Naive B cell (primary cell): ENCODE data around the gene RAP2B. TPM values are rescaled to one million over a fixed set of nuclear protein-coding genes. Genes with fewer than 3 reads are reported as not detected.
"Not testable (repeated sequence)": the region's sequence is repeated elsewhere in the genome, so short reads cannot be mapped to it uniquely, and the experiment has no call there.

ENCODE experiments used
- ATAC-seq, 2 donors: fragments of 150-1000 bp; cut with Tn5 transposase; 2 replicates each; pipeline ENCODE4 v1.10.0; 2021; ENCODE audit warnings: low read depth in 2 of 2, mild to moderate bottlenecking in 2 of 2, moderate library complexity in 2 of 2
- DNase-seq: peaks from one replicate; pipeline ENCODE4 v3.0.0; 2022
- H3K27ac Mint-ChIP-seq, 6 donors: one replicate each; pipeline ENCODE4 v1.8.0; 2020 to 2022; ENCODE audit warnings: mild to moderate bottlenecking in 6 of 6, mixed read lengths in 6 of 6, moderate library complexity in 5 of 6, inconsistent platforms in 2 of 6
- H3K27me3 Mint-ChIP-seq, 3 donors: one replicate each; pipeline ENCODE4 v1.8.0; 2021 to 2022; ENCODE audit warnings: mixed read lengths in 3 of 3, mild to moderate bottlenecking in 1 of 3
- H3K36me3 Mint-ChIP-seq, 2 donors: one replicate each; pipeline ENCODE4 v1.8.0; 2020 to 2022; ENCODE audit warnings: mixed read lengths in 2 of 2, inconsistent platforms in 1 of 2, mild to moderate bottlenecking in 1 of 2
- H3K4me1 Mint-ChIP-seq, 3 donors: one replicate each; pipeline ENCODE4 v1.8.0; 2020 to 2022; ENCODE audit warnings: mixed read lengths in 3 of 3, inconsistent platforms in 1 of 3, mild to moderate bottlenecking in 1 of 3, moderate library complexity in 1 of 3
- H3K4me3 Mint-ChIP-seq, 8 donors: one replicate each; pipeline ENCODE4 v1.8.0; 2020 to 2022; ENCODE audit warnings: mild to moderate bottlenecking in 8 of 8, mixed read lengths in 8 of 8, moderate library complexity in 8 of 8, inconsistent platforms in 2 of 8
- H3K9me3 Mint-ChIP-seq, 7 donors: one replicate each; pipeline ENCODE4 v1.8.0; 2020 to 2022; ENCODE audit warnings: mixed read lengths in 7 of 7, mild to moderate bottlenecking in 5 of 7, inconsistent platforms in 2 of 7, moderate library complexity in 1 of 7
- polyA plus RNA-seq, 6 donors: library from polyadenylated mRNA; unstranded; fragments of 300-500 nt; fragmentation: Illumina TruSeq; gene quantifications; one replicate each; pipeline ENCODE4 v1.2.3, GENCODE V29; 2021; ENCODE audit warnings: low read depth in 6 of 6

Gene RAP2B
- polyA plus RNA-seq, 6 donors from 2014 or later, result 5.4 to 9.3 (median 7.5) TPM

GRCh38 chr3:153145454-153145853 lies 16.6 kb upstream of the RAP2B start:
- Mint-ChIP-seq H3K27me3 (peaks cover 0 to 4% (median 0%) of the 10 kb centered on the region in 3 donors), H3K4me3 (no peak overlapping the region), H3K9me3 (peaks cover 1 to 7% (median 3%) of the 10 kb centered on the region in 7 donors), H3K4me1 (no peaks in the 10 kb centered on the region), H3K36me3 (no peaks in the 10 kb centered on the region), H3K27ac (no peak overlapping the region)
- no peak for DNase-seq
- ATAC-seq, result no peak

GRCh38 chr3:153146191-153147053 lies 15.6 kb upstream of the RAP2B start:
- no peak overlapping the region for H3K4me3 Mint-ChIP-seq
- no peak overlapping the region for H3K27ac Mint-ChIP-seq
- H3K9me3 Mint-ChIP-seq, result peaks cover 1 to 7% (median 3%) of the 10 kb centered on the region in 7 donors
- ATAC-seq, result no peak
- no peaks in the 10 kb centered on the region for H3K36me3 Mint-ChIP-seq
- no peak for DNase-seq
- peaks cover 0 to 3% (median 0%) of the 10 kb centered on the region in 3 donors for H3K27me3 Mint-ChIP-seq
- no peaks in the 10 kb centered on the region for H3K4me1 Mint-ChIP-seq

- ATAC-seq (no peak), DNase-seq (no peak)
- Mint-ChIP-seq H3K36me3 (no peaks in the 10 kb centered on the region), H3K9me3 (peaks cover 1 to 7% (median 4%) of the 10 kb centered on the region in 7 donors), H3K27ac (no peak overlapping the region), H3K27me3 (no peaks in the 10 kb centered on the region), H3K4me3 (peak overlapping the region in 1 of 8 donors; percentile 13), H3K4me1 (no peaks in the 10 kb centered on the region)
These were observed 11.0 kb upstream of the RAP2B start for GRCh38 chr3:153150991-153151390.

- not testable (repeated sequence) for ATAC-seq, H3K9me3 Mint-ChIP-seq, DNase-seq, H3K27ac Mint-ChIP-seq, H3K27me3 Mint-ChIP-seq, H3K36me3 Mint-ChIP-seq
- peak overlapping the region in 1 of 8 donors; percentile 42 for H3K4me3 Mint-ChIP-seq
- H3K4me1 Mint-ChIP-seq, result peaks cover 5 to 11% (median 6%) of the 10 kb centered on the region in 3 donors
These were observed 6.2 kb upstream of the RAP2B start for GRCh38 chr3:153155786-153156185.

GRCh38 chr3:153158189-153158588 lies 3.8 kb upstream of the RAP2B start:
- DNase-seq, result no peak
- ATAC-seq, result no peak
- Mint-ChIP-seq H3K27ac (no peak overlapping the region), H3K9me3 (peaks cover 0 to 3% (median 0%) of the 10 kb centered on the region in 7 donors), H3K36me3 (no peaks in the 10 kb centered on the region), H3K4me3 (peak overlapping the region in 1 of 8 donors; percentile 64), H3K27me3 (no peaks in the 10 kb centered on the region), H3K4me1 (peaks cover 9 to 19% (median 13%) of the 10 kb centered on the region in 3 donors)

- no peak for ATAC-seq
- H3K4me3 Mint-ChIP-seq, result peak overlapping the region in 7 of 8 donors; percentile 96 to 100 (median 100)
- peaks cover 19 to 28% (median 22%) of the 10 kb centered on the region in 3 donors for H3K4me1 Mint-ChIP-seq
- H3K27ac Mint-ChIP-seq, result peak overlapping the region in 2 of 6 donors; percentile 42 to 96
- no peak for DNase-seq
- H3K27me3 Mint-ChIP-seq, result no peaks in the 10 kb centered on the region
- peaks cover 0 to 3% (median 0%) of the 10 kb centered on the region in 7 donors for H3K9me3 Mint-ChIP-seq
- H3K36me3 Mint-ChIP-seq, result no peaks in the 10 kb centered on the region
These were observed 2.9 kb upstream of the RAP2B start for GRCh38 chr3:153158961-153159735.

GRCh38 chr3:153159771-153160397 lies 2.1 kb upstream of the RAP2B start:
- no peak for DNase-seq
- peak overlapping the region; percentile 96 to 99 (median 98) for H3K27ac Mint-ChIP-seq
- H3K9me3 Mint-ChIP-seq, result peaks cover 0 to 3% (median 0%) of the 10 kb centered on the region in 7 donors
- H3K4me1 Mint-ChIP-seq, result peaks cover 26 to 36% (median 30%) of the 10 kb centered on the region in 3 donors
- no peaks in the 10 kb centered on the region for H3K36me3 Mint-ChIP-seq
- H3K4me3 Mint-ChIP-seq, result peak overlapping the region; percentile 96 to 100 (median 100)
- no peaks in the 10 kb centered on the region for H3K27me3 Mint-ChIP-seq
- no peak for ATAC-seq

- DNase-seq (peak; percentile 83), ATAC-seq (peak; percentile 53 to 55)
- no peaks in the 10 kb centered on the region for H3K27me3 Mint-ChIP-seq
- H3K9me3 Mint-ChIP-seq, result peaks cover 0 to 2% (median 0%) of the 10 kb centered on the region in 7 donors
- H3K4me3 Mint-ChIP-seq, result peak overlapping the region; percentile 96 to 100 (median 100)
- H3K36me3 Mint-ChIP-seq, result no peaks in the 10 kb centered on the region
- H3K4me1 Mint-ChIP-seq, result peaks cover 32 to 43% (median 37%) of the 10 kb centered on the region in 3 donors
- peak overlapping the region; percentile 96 to 99 (median 98) for H3K27ac Mint-ChIP-seq
These were observed 1.4 kb upstream of the RAP2B start for GRCh38 chr3:153160451-153161137.

- H3K36me3 Mint-ChIP-seq, result no peaks in the 10 kb centered on the region
- peak overlapping the region; percentile 96 to 99 (median 98) for H3K27ac Mint-ChIP-seq
- ATAC-seq (peak; percentile 76 to 79), DNase-seq (peak; percentile 91)
- peaks cover 39 to 49% (median 43%) of the 10 kb centered on the region in 3 donors for H3K4me1 Mint-ChIP-seq
- H3K4me3 Mint-ChIP-seq, result peak overlapping the region; percentile 96 to 100 (median 100)
- H3K9me3 Mint-ChIP-seq, result peaks cover 0 to 2% (median 0%) of the 10 kb centered on the region in 7 donors
- no peaks in the 10 kb centered on the region for H3K27me3 Mint-ChIP-seq
These were observed 800 bp upstream of the RAP2B start for GRCh38 chr3:153161138-153161713.

- Mint-ChIP-seq H3K9me3 (no peaks in the 10 kb centered on the region), H3K27me3 (no peaks in the 10 kb centered on the region), H3K4me3 (peak overlapping the region; percentile 94 to 100 (median 98)), H3K36me3 (no peaks in the 10 kb centered on the region), H3K4me1 (peaks cover 47 to 54% (median 52%) of the 10 kb centered on the region in 3 donors), H3K27ac (peak overlapping the region in 5 of 6 donors; percentile 67 to 96 (median 92))
- ATAC-seq (no peak), DNase-seq (peak; percentile 45)
These were observed 727 bp downstream of the RAP2B start for GRCh38 chr3:153162513-153163392.

- peak overlapping the region; percentile 94 to 100 (median 98) for H3K4me3 Mint-ChIP-seq
- no peaks in the 10 kb centered on the region for H3K27me3 Mint-ChIP-seq
- no peak for DNase-seq
- H3K4me1 Mint-ChIP-seq, result peaks cover 47 to 54% (median 52%) of the 10 kb centered on the region in 3 donors
- no peak for ATAC-seq
- H3K36me3 Mint-ChIP-seq, result no peaks in the 10 kb centered on the region
- H3K27ac Mint-ChIP-seq, result peak overlapping the region in 3 of 6 donors; percentile 54 to 96 (median 87)
- no peaks in the 10 kb centered on the region for H3K9me3 Mint-ChIP-seq
These were observed 1.3 kb downstream of the RAP2B start for GRCh38 chr3:153163393-153163724.
